Neural cell (in vitro differentiated cells): ENCODE data around the gene TTC13. TPM values are rescaled to one million over a fixed set of nuclear protein-coding genes. Genes with fewer than 3 reads are reported as not detected.

Source experiments
- H2AFZ ChIP-seq: fragments of 200-600, 300-800 bp; sonication (generic), shearing (Covaris generic); 2 replicates; pipeline ENCODE4 v1.6.0; 2014; ENCODE audit warnings: low read depth, mild to moderate bottlenecking, antibody characterized with exemption, low read length, moderate library complexity
- H3F3A ChIP-seq: fragments of 200-600 bp; shearing (Covaris generic); 2 replicates; pipeline ENCODE4 v1.6.1; 2016; ENCODE audit warnings: mild to moderate bottlenecking, moderate library complexity, mixed read lengths, antibody characterized with exemption, low read length; ENCODE audit not compliant: insufficient read depth, poor library complexity, severe bottlenecking
- H3K27ac ChIP-seq: fragments of 200-600, 300-800 bp; sonication (generic), shearing (Covaris generic); 2 replicates; pipeline ENCODE4 v1.5.1; 2014; ENCODE audit warnings: mild to moderate bottlenecking, low read length, moderate library complexity
- H3K27me3 ChIP-seq: fragments of 300-800, 200-600 bp; sonication (generic), shearing (Covaris generic); 2 replicates; pipeline ENCODE4 v1.6.0; 2014; ENCODE audit warnings: mild to moderate bottlenecking, low read depth, low read length, moderate library complexity; ENCODE audit not compliant: insufficient read depth
- H3K36me3 ChIP-seq: fragments of 300-800, 200-600 bp; sonication (generic), shearing (Covaris generic); 2 replicates; pipeline ENCODE4 v1.5.1; 2014; ENCODE audit warnings: mild to moderate bottlenecking, antibody characterized with exemption, low read length, moderate library complexity; ENCODE audit not compliant: insufficient read depth
- H3K4me2 ChIP-seq: fragments of 300-800, 200-600 bp; sonication (generic), shearing (Covaris generic); 2 replicates; pipeline ENCODE4 v1.6.0; 2014; ENCODE audit warnings: mild to moderate bottlenecking, low read length
- H3K4me3 ChIP-seq: fragments of 300-800, 200-600 bp; sonication (generic), shearing (Covaris generic); 2 replicates; pipeline ENCODE4 v1.5.1; 2014; ENCODE audit warnings: mild to moderate bottlenecking, low read length, moderate library complexity
- H3K79me2 ChIP-seq: fragments of 200-600 bp; shearing (Covaris generic); replicated peaks from 2 replicates; pipeline ENCODE4 v1.6.0; 2014; ENCODE audit warnings: mild to moderate bottlenecking, low read length, moderate library complexity; ENCODE audit not compliant: insufficient read depth
- H3K9ac ChIP-seq: fragments of 300-800, 200-600 bp; sonication (generic), shearing (Covaris generic); 2 replicates; pipeline ENCODE4 v1.6.1; 2016; ENCODE audit warnings: mild to moderate bottlenecking, low read length, mixed read lengths
- H3K9me2 ChIP-seq: fragments of 200-600 bp; shearing (Covaris generic); 2 replicates; pipeline ENCODE4 v1.6.1; 2016; ENCODE audit warnings: mild to moderate bottlenecking, low read length, mixed read lengths; ENCODE audit not compliant: insufficient read depth
- H3K9me3 ChIP-seq: fragments of 200-600, 300-800 bp; sonication (generic), shearing (Covaris generic); 2 replicates; pipeline ENCODE4 v1.6.1; 2016; ENCODE audit warnings: mild to moderate bottlenecking, mixed run types, low read length, moderate library complexity, mixed read lengths
- H4K20me1 ChIP-seq: fragments of 200-600 bp; shearing (Covaris generic); 2 replicates; pipeline ENCODE4 v1.6.1; 2016; ENCODE audit warnings: mild to moderate bottlenecking, mixed run types; ENCODE audit not compliant: insufficient read depth
- CTCF ChIP-seq: fragments of 450-650 bp; IDR thresholded peaks from 2 replicates; pipeline ENCODE4 v1.5.1; 2014; ENCODE audit warnings: antibody characterized with exemption, mild to moderate bottlenecking, moderate library complexity; ENCODE audit not compliant: poor library complexity, severe bottlenecking
- EP300 ChIP-seq: fragments of 450-650 bp; conservative IDR thresholded peaks from 2 replicates; pipeline ENCODE4 v1.6.1; 2014; ENCODE audit warnings: antibody characterized with exemption, mild to moderate bottlenecking, moderate library complexity; ENCODE audit not compliant: poor library complexity, severe bottlenecking
- EZH2 ChIP-seq: fragments of 200-600, 300-800 bp; shearing (Covaris generic), sonication (generic); IDR thresholded peaks from 2 replicates; pipeline ENCODE4 v1.6.1; 2014; ENCODE audit warnings: antibody characterized with exemption, low read length, borderline replicate concordance, mild to moderate bottlenecking; ENCODE audit not compliant: insufficient read depth, poor library complexity, severe bottlenecking
- MXI1 ChIP-seq: fragments of 450-650 bp; conservative IDR thresholded peaks from 2 replicates; pipeline ENCODE4 v1.6.1; 2014; ENCODE audit warnings: antibody characterized with exemption, mild to moderate bottlenecking; ENCODE audit not compliant: poor library complexity, severe bottlenecking
- POLR2AphosphoS5 ChIP-seq: IDR thresholded peaks from 2 replicates; pipeline ENCODE4 v1.6.1; 2012
- RAD21 ChIP-seq: fragments of 450-650 bp; conservative IDR thresholded peaks from 2 replicates; pipeline ENCODE4 v1.6.1; 2014; ENCODE audit warnings: antibody characterized with exemption, mild to moderate bottlenecking, moderate library complexity
- REST ChIP-seq: IDR thresholded peaks from 2 replicates; pipeline ENCODE4 v1.6.1; 2012; ENCODE audit warnings: borderline replicate concordance
- SMC3 ChIP-seq: fragments of 450-650 bp; conservative IDR thresholded peaks from 2 replicates; pipeline ENCODE4 v1.6.1; 2014; ENCODE audit warnings: antibody characterized with exemption, mild to moderate bottlenecking, moderate library complexity; ENCODE audit not compliant: poor library complexity
- TAF1 ChIP-seq: IDR thresholded peaks from 2 replicates; pipeline ENCODE4 v1.6.1; 2012; ENCODE audit warnings: low read depth
- polyA plus RNA-seq: library from polyadenylated mRNA; depleted of rRNA; stranded (reverse); fragments of >200 nt; gene quantifications from 2 replicates; pipeline ENCODE4 v1.2.3, GENCODE V29; 2014

The TTC13 gene
- polyA plus RNA-seq, 1 donor from 2014 or later = 33.8 TPM

DNA sequence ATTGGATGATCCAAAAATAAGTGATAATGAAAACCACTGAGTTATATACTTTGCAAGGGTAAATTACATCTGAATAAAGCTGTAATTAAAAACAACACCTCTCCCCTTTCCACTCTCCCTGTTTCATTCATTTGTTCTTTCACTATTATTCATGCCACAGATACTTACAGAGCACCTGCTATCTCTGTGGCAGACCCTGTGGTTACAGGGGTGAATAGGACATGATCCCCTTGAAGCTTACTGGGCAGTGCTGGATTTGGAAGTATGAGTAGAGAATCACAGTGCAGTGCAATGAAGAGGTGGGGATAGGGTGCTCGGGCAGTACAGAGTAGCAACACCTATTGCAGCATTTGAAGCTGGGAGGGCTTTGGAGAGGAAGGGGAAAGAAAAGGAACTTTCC, 22.0 kb upstream of the TTC13 start:
- no peaks in the 10 kb centered on the region for H3K27me3 ChIP-seq
- no peak for TF ChIP-seq RAD21
- TF ChIP-seq MXI1 = no peak
- TF ChIP-seq SMC3 = no peak
- TF ChIP-seq CTCF = no peak
- no peak for TF ChIP-seq POLR2AphosphoS5
- TF ChIP-seq TAF1 = no peak
- TF ChIP-seq EP300 = no peak
- no peak for TF ChIP-seq REST
- TF ChIP-seq EZH2 = no peak
- H3K9ac ChIP-seq = no peak overlapping the region
- H3K9me3 ChIP-seq = no peaks in the 10 kb centered on the region
- H2AFZ ChIP-seq = no peak overlapping the region
- no peak overlapping the region for H3K27ac ChIP-seq
- H4K20me1 ChIP-seq = no peaks in the 10 kb centered on the region
- H3K9me2 ChIP-seq = no peaks in the 10 kb centered on the region
- no peaks in the 10 kb centered on the region for H3F3A ChIP-seq
- H3K79me2 ChIP-seq = no peaks in the 10 kb centered on the region
- no peak overlapping the region for H3K4me3 ChIP-seq
- peaks cover 9% of the 10 kb centered on the region for H3K36me3 ChIP-seq
- H3K4me2 ChIP-seq = no peak overlapping the region

- Histone ChIP-seq H4K20me1 (no peaks in the 10 kb centered on the region), H3K4me2 (no peak overlapping the region), H3K79me2 (no peaks in the 10 kb centered on the region), H3K27me3 (no peaks in the 10 kb centered on the region), H2AFZ (no peak overlapping the region), H3K36me3 (peaks cover 9% of the 10 kb centered on the region), H3F3A (no peaks in the 10 kb centered on the region), H3K27ac (no peak overlapping the region), H3K9me3 (no peaks in the 10 kb centered on the region), H3K9ac (no peak overlapping the region), H3K4me3 (no peak overlapping the region), H3K9me2 (no peaks in the 10 kb centered on the region)
- no peak for TF ChIP-seq RAD21
- TF ChIP-seq REST = no peak
- no peak for TF ChIP-seq SMC3
- no peak for TF ChIP-seq TAF1
- TF ChIP-seq CTCF = no peak
- no peak for TF ChIP-seq EZH2
- no peak for TF ChIP-seq MXI1
- no peak for TF ChIP-seq POLR2AphosphoS5
- TF ChIP-seq EP300 = no peak
Observed at GRCh38 chr1:231000201-231000600, 21.5 kb upstream of the TTC13 start.
